RWPE2 (cell line): Measurements from ENCODE around the gene ZC3H4.

Experiments
- ATAC-seq: fragments of 200-7000 bp; cut with Tn5 transposase; 3 replicates; pipeline ENCODE4 v1.9.1; 2021; ENCODE audit warnings: low read depth
- DNase-seq: peaks from one replicate; pipeline ENCODE4 v3.0.0-alpha.2; 2020; ENCODE audit warnings: low spot score
- H3K27ac ChIP-seq: fragments of 450-650 bp; 2 replicates; pipeline ENCODE4 v1.5.1; 2017; ENCODE audit warnings: mild to moderate bottlenecking; ENCODE audit not compliant: poor library complexity, severe bottlenecking
- H3K27me3 ChIP-seq: fragments of 250-450 bp; sonication (Bioruptor Pico); 2 replicates; pipeline ENCODE4 v1.5.1; 2021; ENCODE audit warnings: mild to moderate bottlenecking, moderate library complexity; ENCODE audit not compliant: insufficient read depth, poor library complexity, severe bottlenecking
- H3K36me3 ChIP-seq: fragments of 250-450 bp; sonication (Bioruptor Pico); 2 replicates; pipeline ENCODE4 v1.5.1; 2020; ENCODE audit warnings: low read depth, mild to moderate bottlenecking, moderate library complexity
- H3K4me1 ChIP-seq: fragments of 250-450 bp; sonication (Bioruptor Pico); 2 replicates; pipeline ENCODE4 v1.5.1; 2021; ENCODE audit warnings: mild to moderate bottlenecking, moderate library complexity; ENCODE audit not compliant: insufficient read depth, poor library complexity, severe bottlenecking
- H3K4me3 ChIP-seq: fragments of 250-450 bp; sonication (Bioruptor Pico); 2 replicates; pipeline ENCODE4 v1.5.1; 2021; ENCODE audit warnings: mild to moderate bottlenecking, moderate library complexity; ENCODE audit not compliant: severe bottlenecking
- H3K9me3 ChIP-seq: fragments of 250-450 bp; sonication (Bioruptor Pico); 2 replicates; pipeline ENCODE4 v1.5.1; 2021; ENCODE audit warnings: mild to moderate bottlenecking, moderate library complexity; ENCODE audit not compliant: severe bottlenecking
- TF ChIP-seq, protein P1 (sequence below): fragments of 450-650 bp; IDR thresholded peaks from one replicate; pipeline ENCODE4 v1.5.1; 2017; ENCODE audit warnings: mild to moderate bottlenecking, moderate library complexity; ENCODE audit not compliant: poor library complexity, severe bottlenecking

The ZC3H4 gene

DNA sequence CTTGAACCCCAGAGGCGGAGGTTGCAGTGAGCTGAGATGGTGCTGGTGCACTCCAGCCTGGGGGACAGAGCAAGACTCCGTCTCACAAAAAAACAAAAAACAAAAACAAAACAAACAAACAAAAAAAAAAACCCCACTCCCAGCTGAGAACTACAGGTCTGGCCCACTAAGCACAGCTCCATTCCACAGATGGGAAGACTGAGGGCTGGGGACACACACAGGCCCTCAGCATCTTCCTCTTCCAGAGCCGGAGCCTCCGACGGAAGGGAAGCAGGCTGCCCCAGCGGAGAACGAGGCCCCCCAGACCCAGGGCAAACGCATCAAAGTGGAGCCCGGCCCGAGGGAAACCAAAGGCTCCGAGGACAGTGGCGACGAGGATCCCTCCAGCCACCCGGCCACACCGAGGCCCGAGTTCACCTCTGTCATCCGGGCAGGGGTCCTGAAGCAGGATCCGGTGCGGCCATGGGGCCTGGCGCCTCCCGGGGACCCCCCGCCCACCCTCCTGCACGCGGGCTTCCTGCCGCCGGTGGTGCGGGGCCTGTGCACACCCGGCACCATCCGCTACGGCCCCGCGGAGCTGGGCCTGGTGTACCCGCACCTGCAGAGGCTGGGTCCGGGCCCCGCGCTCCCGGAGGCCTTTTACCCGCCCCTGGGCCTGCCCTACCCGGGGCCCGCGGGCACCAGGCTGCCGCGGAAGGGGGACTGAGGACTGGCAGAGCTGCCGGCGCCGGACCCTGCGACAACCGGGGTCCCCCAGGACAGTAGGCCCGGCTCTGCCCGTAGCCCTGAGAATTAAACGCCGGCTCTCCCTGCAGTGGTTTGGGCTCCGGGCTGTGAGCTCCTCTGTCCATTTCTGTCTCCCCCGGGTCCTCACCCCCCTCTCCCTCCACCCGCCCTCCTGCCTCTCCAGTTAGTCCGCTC is 68.4 kb downstream of the ZC3H4 start:
- ATAC-seq (no peak), DNase-seq (no peak)
- no peak overlapping the region for H3K4me3 ChIP-seq
- no peaks in the 10 kb centered on the region for H3K36me3 ChIP-seq
- H3K9me3 ChIP-seq = no peaks in the 10 kb centered on the region
- H3K27me3 ChIP-seq = no peaks in the 10 kb centered on the region
- no peak overlapping the region for H3K27ac ChIP-seq
- TF ChIP-seq, protein P1, sequence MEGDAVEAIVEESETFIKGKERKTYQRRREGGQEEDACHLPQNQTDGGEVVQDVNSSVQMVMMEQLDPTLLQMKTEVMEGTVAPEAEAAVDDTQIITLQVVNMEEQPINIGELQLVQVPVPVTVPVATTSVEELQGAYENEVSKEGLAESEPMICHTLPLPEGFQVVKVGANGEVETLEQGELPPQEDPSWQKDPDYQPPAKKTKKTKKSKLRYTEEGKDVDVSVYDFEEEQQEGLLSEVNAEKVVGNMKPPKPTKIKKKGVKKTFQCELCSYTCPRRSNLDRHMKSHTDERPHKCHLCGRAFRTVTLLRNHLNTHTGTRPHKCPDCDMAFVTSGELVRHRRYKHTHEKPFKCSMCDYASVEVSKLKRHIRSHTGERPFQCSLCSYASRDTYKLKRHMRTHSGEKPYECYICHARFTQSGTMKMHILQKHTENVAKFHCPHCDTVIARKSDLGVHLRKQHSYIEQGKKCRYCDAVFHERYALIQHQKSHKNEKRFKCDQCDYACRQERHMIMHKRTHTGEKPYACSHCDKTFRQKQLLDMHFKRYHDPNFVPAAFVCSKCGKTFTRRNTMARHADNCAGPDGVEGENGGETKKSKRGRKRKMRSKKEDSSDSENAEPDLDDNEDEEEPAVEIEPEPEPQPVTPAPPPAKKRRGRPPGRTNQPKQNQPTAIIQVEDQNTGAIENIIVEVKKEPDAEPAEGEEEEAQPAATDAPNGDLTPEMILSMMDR = no peak
- H3K4me1 ChIP-seq = peaks cover 3% of the 10 kb centered on the region

DNA sequence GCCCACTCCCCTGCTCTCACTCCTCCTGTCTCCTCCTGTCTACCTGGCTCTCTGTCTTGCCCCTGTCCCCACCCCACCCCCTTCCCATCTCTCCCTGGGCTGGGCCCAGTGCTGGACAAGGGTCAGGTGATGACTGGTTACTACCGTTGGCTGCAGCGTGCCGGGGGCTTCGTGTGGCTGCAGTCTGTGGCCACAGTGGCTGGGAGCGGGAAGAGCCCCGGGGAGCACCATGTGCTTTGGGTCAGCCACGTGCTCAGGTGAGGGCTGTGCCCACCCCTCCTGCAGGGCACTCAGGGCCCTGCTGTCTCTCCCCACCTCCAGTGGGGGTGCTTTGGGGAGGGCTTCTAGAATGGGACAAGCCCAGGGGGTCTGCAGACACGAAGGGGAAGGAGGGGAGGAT is 72.7 kb downstream of the ZC3H4 start:
- DNase-seq = no peak
- H3K27me3 ChIP-seq = no peaks in the 10 kb centered on the region

DNA sequence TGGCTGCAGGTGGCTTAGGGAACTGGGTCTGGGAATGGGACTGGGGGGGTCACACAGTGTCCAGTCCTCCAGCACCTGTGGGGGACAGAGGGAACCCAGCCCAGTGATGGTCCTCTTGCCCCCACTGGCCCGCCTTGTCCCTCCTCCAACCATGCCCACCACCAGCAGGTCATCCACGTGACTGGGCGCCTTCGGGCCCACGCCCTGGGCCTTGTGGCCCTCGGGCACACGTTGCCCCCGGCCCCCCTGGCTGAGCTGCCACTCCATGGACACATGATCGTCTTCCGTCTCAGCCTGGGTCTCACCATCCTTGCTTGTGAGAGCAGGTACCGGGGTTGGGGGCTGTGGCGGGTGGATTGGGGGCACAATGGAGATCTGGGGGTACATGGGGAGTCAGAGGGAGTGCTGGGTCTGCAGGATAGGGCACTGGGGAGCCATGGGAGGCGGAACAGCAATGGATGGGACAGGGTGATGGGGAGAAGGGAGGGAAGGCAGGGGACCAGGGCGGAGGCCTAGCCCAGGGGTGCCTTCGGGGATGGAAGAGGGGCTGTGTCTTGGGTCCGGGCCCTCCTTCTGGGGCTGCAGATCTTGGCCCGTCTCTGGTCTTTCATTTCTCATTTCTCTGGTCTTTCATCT is 74.2 kb downstream of the ZC3H4 start:
- no peak for DNase-seq
- no peaks in the 10 kb centered on the region for H3K27me3 ChIP-seq
- TF ChIP-seq, protein P1 = no peak

More for the DNA sequence above, 72.7 kb downstream of the ZC3H4 start:
- Histone ChIP-seq H3K4me3 (no peak overlapping the region), H3K36me3 (no peaks in the 10 kb centered on the region), H3K9me3 (no peaks in the 10 kb centered on the region), H3K4me1 (no peaks in the 10 kb centered on the region), H3K27ac (no peak overlapping the region)
- no peak for ATAC-seq
- TF ChIP-seq, protein P1 = no peak

DNA sequence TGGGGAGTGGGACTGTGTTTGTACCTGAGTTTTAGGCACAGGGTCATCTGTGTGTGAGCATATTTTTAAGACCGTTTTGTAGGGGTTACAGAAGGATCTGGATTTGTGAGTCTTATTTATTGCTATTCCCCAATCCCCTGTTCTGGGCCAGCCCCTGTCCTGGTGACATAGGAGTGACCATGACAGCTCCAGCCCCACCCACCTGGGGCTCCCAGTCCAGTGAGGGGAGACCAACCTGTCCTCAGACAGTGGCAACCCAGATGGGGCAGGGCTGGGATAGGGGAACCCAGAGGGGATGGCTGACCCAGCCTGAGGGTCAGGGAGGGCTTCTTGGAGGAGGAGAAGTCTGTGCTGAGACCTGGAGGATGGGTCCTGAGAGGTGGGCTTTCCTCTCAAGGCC is 75.8 kb downstream of the ZC3H4 start:
- no peaks in the 10 kb centered on the region for H3K27me3 ChIP-seq
- DNase-seq (no peak), ATAC-seq (no peak)
- TF ChIP-seq, protein P1 = no peak
- peaks cover 6% of the 10 kb centered on the region for H3K4me1 ChIP-seq
- H3K36me3 ChIP-seq = no peaks in the 10 kb centered on the region
- H3K27ac ChIP-seq = no peak overlapping the region
- no peak overlapping the region for H3K4me3 ChIP-seq
- no peaks in the 10 kb centered on the region for H3K9me3 ChIP-seq

More for the DNA sequence above, 74.2 kb downstream of the ZC3H4 start:
- Histone ChIP-seq H3K27ac (no peak overlapping the region), H3K36me3 (no peaks in the 10 kb centered on the region), H3K4me1 (peaks cover 6% of the 10 kb centered on the region), H3K9me3 (no peaks in the 10 kb centered on the region), H3K4me3 (no peak overlapping the region)
- no peak for ATAC-seq
